Muscle of back (tissue), 11 donors: ENCODE measurements around the gene INSL3. TPM values are rescaled to one million over a fixed set of nuclear protein-coding genes. Genes with fewer than 3 reads are reported as not detected.
"Not testable (repeated sequence)": the region's sequence is repeated elsewhere in the genome, so short reads cannot be mapped to it uniquely, and the experiment has no call there.

Experiments
- DNase-seq, 3 donors: peaks; one replicate each; pipeline versions ENCODE4 v3.0.0 to v3.0.0-alpha.2; 2013
- polyA plus RNA-seq, 10 donors: library from polyadenylated mRNA; unstranded; fragments of 120-200 nt; gene quantifications; one replicate each; pipeline ENCODE4 v1.2.1, GENCODE V29; 2013; ENCODE audit not compliant: insufficient read length in 10 of 10

Gene INSL3
- polyA plus RNA-seq, 10 donors, result 0.16 to 0.24 TPM; not detected in 8

DNA sequence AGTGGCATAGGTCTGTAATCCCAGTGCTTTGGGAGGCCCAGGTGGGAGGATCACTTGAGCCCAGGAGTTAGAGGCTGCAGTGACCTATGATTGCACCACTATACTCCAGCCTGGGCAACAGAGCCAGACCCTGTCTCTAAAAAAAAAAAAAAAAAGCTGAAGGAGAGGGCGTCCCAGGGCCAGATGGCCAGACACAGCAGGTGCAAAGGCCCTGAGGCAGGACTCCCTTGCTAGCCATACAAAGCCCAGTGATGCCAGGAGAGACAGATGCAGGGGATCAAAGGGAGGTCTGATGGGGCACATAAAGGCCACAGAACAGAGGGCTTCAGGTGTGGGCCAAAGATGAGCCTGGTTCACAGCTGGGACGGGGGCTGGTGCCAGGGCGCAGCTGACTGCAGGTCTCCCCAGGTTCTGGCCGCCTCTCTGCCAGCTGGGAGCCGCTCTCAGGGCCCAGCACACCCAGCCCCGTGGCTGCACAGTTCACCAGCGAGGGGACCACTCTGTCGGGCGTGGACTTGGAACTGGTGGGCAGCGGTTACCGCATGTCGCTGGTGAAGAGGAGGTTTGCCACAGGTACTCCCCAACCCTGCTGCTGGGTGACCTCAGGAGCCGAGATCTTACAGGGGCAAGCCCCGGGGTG lies 33.9 kb downstream of the INSL3 start:
- DNase-seq, result no peak

- DNase-seq, result peak; percentile 32 to 73 (median 55)
These were observed 36.9 kb downstream of the INSL3 start for GRCh38 chr19:17784201-17785008.

DNA sequence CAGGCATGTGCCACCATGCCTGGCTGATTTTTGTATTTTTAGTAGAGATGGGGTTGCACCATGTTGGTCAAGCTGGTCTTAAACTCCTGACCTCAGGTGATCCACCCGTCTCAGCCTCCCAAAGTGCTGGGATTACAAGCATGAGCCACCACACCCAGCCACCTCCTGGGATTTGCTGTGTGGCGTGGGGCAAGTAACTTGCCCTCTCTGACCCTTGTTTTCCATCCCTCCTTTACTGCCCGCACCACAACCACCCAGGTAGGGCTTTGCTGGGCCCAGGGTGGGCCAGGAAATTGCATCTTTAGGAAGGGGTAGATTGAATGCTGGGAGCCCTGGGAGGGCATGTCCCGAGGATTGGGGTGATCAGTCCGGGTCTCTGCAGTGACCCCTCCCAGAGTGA lies 37.6 kb downstream of the INSL3 start:
- DNase-seq, result not testable (repeated sequence)

GRCh38 chr19:17780781-17781180 lies 40.5 kb downstream of the INSL3 start:
- DNase-seq, result no peak

- peak in 1 of 3 donors; percentile 54 for DNase-seq
These were observed 42.1 kb downstream of the INSL3 start for GRCh38 chr19:17778968-17779929.

DNA sequence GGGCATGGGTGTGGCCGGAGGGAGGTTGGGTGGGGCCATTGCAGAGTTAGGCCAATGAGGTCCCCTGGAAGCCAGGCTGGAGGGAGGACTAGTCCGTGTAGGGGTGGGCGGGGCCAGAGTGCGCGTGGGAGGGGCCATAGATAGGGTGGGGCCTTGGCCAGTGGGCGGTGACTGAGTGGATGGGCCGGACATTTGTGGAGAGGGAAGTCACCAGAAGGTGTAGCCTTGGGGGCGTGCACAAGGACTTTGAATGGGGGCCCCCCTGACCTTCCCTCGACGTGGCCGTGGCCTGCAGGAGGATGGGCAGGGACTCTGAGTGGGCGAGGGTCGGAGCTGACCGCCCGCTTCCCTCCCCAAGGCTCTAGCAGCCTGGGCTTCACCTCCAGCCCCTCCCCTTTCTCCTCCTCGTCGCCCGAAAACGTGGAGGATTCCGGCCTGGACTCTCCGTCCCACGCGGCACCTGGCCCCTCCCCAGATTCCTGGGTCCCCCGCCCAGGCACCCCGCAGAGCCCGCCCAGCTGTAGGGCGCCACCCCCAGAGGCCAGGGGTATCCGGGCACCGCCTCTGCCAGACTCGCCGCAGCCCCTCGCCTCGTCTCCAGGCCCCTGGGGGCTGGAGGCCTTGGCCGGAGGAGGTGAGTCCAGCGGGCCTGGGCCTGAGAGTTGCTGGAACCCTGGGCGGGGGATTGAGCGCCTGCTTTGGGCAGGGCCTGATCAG lies 42.9 kb downstream of the INSL3 start:
- DNase-seq, result peak in 1 of 3 donors; percentile 28

GRCh38 chr19:17777840-17778239 lies 43.5 kb downstream of the INSL3 start:
- not testable (repeated sequence) for DNase-seq

DNA sequence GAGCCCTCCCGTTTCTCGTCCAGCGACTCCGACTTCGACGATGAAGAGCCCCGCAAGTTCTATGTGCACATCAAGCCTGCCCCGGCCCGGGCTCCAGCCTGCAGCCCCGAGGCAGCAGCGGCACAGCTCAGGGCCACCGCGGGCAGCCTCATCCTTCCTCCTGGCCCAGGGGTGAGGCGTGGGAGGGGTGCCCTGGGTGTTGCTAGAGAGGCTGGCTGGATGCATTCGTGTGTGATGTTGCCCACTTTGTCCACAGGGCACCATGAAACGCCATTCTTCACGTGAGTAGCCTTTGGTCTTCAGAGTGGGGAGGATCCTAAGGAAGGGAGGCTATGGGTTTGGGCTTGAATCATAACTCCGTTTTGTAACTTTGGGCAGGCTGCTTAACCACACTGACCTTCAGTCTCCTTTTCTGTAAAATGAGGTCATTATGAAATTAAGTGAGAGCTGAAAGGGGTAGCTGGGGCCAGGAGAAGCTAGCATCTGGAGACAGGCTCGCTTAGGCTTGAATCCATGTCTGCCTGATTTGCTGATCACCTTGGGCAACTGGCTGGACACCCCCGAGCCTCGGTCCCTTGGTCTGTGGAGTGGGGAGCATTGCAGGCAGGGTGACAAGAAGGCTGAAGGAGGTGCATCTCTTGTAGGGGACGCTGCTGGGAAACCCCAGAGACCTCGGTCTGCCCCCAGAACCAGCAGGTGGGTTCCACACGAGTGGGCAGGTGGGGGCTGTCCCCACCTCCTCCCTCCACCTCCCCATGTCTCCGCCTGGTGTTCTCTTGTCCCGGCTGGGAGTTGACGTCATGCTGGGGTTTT lies 45.1 kb downstream of the INSL3 start:
- no peak for DNase-seq

GRCh38 chr19:17775245-17775927 lies 45.9 kb downstream of the INSL3 start:
- DNase-seq, result no peak

DNA sequence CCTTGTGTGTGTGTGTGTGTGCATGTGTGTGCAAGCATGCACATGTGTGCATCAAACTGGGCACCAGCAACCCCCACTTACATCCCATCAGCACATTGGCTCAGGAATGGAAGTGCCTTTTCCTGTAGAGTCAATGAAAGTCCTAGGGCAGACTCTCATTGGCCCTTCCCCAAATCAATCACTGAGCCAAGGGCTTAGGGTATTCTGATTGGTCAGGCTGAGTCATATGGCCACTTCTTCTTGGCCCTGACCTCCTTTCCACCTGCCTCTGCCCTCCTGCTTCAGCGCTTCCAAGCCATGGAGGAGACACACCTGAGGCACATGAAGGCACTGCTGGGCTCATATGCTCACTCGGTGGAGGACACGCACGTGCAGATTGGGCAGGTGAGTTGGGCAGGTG lies 49.1 kb downstream of the INSL3 start:
- no peak for DNase-seq

DNA sequence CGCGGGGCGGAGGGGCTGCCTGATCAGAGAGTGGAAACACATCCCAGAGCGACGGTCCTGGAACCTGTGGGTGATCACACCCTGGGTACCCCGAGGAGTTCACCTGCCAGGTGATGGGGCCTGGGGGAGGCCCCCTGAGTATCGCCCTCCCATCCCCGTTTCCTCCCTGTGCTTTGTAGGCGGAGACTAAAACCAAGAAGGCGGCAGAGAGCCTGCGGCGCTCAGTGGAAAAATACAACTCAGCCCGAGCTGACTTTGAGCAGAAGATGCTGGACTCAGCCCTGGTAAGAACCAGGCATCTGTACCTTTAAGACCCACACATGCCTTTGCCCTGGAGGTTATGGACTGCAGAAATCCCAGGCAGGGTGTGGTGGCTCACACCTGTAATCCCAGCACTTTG lies 50.7 kb downstream of the INSL3 start:
- no peak for DNase-seq

- DNase-seq, result no peak
These were observed 53.8 kb downstream of the INSL3 start for GRCh38 chr19:17767559-17767958.

DNA sequence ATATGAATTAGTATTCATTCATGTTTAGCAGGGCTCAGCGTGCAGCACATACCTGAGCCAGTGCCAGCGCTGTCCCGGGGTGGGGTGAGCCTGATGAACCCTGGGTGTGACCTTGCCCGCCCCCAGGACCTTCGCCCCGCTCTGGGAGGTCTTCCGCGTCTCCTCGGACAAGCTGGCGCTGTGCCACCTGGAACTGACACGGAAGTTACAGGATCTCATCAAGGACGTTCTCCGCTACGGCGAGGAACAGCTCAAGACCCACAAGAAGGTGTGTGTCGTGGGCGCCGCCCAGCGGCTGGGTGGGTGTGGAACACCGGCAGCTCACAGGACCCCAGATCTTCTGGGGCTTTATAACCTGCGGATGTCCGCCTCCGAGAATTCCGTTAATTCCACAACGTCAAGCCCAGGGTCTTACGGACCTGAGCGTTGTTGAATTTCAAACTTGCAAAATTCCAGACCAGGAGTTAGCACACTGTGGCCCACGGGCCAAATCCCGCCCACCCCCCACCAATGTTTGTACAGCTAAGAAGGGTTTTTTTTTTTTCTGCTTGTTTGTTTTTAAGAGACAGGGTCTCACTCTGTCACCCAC lies 54.7 kb downstream of the INSL3 start:
- DNase-seq, result peak; percentile 52 to 72 (median 62)

Other genes with a start within 250 kb of the INSL3 start
- gene UNC13A, start 133.2 kb downstream of the INSL3 start, polyA plus RNA-seq, result under 1 TPM; 0.04 to 0.36 (median 0.15) TPM
- 10 to 100 TPM; 17.3 to 38.1 (median 29.0) TPM for gene MAP1S, start 102.0 kb downstream of the INSL3 start, polyA plus RNA-seq
- 1 to 10 TPM in 3 of 10 donors, under 1 TPM in 7; 0.29 to 1.7 (median 0.80) TPM for gene FCHO1, start 70.0 kb downstream of the INSL3 start, polyA plus RNA-seq
- gene B3GNT3, start 26.4 kb downstream of the INSL3 start, polyA plus RNA-seq, result under 1 TPM in 4 of 10 donors, not detected in 6; 0.05 to 0.71 (median 0.15) TPM
- 1 to 10 TPM; 1.1 to 5.9 (median 2.1) TPM for gene JAK3, start 26.5 kb upstream of the INSL3 start, polyA plus RNA-seq
- 1,000 to 10,000 TPM; 1,678 to 3,130 (median 2,192) TPM for gene RPL18A, start 38.4 kb upstream of the INSL3 start, polyA plus RNA-seq
- under 1 TPM in 4 of 10 donors, not detected in 6; 0.06 to 0.11 (median 0.10) TPM for gene SLC5A5, start 50.4 kb upstream of the INSL3 start, polyA plus RNA-seq
- 10 to 100 TPM; 39.1 to 76.0 (median 46.1) TPM for gene CCDC124, start 111.5 kb upstream of the INSL3 start, polyA plus RNA-seq
- gene KCNN1, start 145.6 kb upstream of the INSL3 start, polyA plus RNA-seq, result 1 to 10 TPM in 6 of 10 donors, under 1 TPM in 4; 0.43 to 3.4 (median 1.3) TPM
- gene ARRDC2, start 186.7 kb upstream of the INSL3 start, polyA plus RNA-seq, result 1 to 10 TPM; 3.6 to 5.9 (median 4.7) TPM